Glutamatergic neuron (in vitro differentiated cells): Measurements from ENCODE around the gene GLYR1. TPM values are rescaled to one million over a fixed set of nuclear protein-coding genes. Genes with fewer than 3 reads are reported as not detected.

ENCODE experiments used
- DNase-seq: peaks from one replicate; pipeline ENCODE4 v3.0.0; 2022
- H3K27ac Mint-ChIP-seq: one replicate; pipeline ENCODE4 v1.8.0; 2020; ENCODE audit warnings: mild to moderate bottlenecking, mixed read lengths, inconsistent platforms; ENCODE audit not compliant: unreplicated experiment
- H3K27me3 Mint-ChIP-seq: one replicate; pipeline ENCODE4 v1.8.0; 2020; ENCODE audit warnings: mild to moderate bottlenecking, moderate library complexity, mixed read lengths, inconsistent platforms; ENCODE audit not compliant: unreplicated experiment
- H3K36me3 Mint-ChIP-seq: one replicate; pipeline ENCODE4 v1.8.0; 2020; ENCODE audit warnings: mild to moderate bottlenecking, mixed read lengths, inconsistent platforms; ENCODE audit not compliant: unreplicated experiment
- H3K4me1 Mint-ChIP-seq: one replicate; pipeline ENCODE4 v1.8.0; 2020; ENCODE audit warnings: mild to moderate bottlenecking, low read depth, mixed read lengths, inconsistent platforms; ENCODE audit not compliant: unreplicated experiment
- H3K4me3 Mint-ChIP-seq: one replicate; pipeline ENCODE4 v1.8.0; 2020; ENCODE audit warnings: mild to moderate bottlenecking, mixed read lengths, inconsistent platforms; ENCODE audit not compliant: unreplicated experiment
- H3K9me3 Mint-ChIP-seq: one replicate; pipeline ENCODE4 v1.8.0; 2020; ENCODE audit warnings: mild to moderate bottlenecking, moderate library complexity, mixed read lengths, inconsistent platforms; ENCODE audit not compliant: unreplicated experiment
- total RNA-seq: library from RNA; stranded (reverse); fragmentation: NEBNext Ultra II Directional; extraction: Animal tissue kit (Norgen Biotek cat#: 25700); gene quantifications from one replicate; pipeline ENCODE4 v1.2.1, GENCODE V29; 2021; ENCODE audit not compliant: unreplicated experiment
- TF ChIP-seq, protein P1 (sequence below): fragments of 200-600 bp; sonication (generic); IDR thresholded peaks from one replicate; pipeline ENCODE4 v1.5.0; 2021; ENCODE audit not compliant: partially characterized antibody, unreplicated experiment

GLYR1 gene
- total RNA-seq, 1 donor from 2014 or later, result 133 TPM

GRCh38 chr16:4814542-4815173 lies 32.4 kb downstream of the GLYR1 start:
- Mint-ChIP-seq H3K36me3 (no peaks in the 10 kb centered on the region), H3K4me1 (no peaks in the 10 kb centered on the region), H3K9me3 (peaks cover 4% of the 10 kb centered on the region), H3K27me3 (peaks cover 3% of the 10 kb centered on the region), H3K27ac (no peak overlapping the region), H3K4me3 (no peak overlapping the region)
- TF ChIP-seq, protein P1, sequence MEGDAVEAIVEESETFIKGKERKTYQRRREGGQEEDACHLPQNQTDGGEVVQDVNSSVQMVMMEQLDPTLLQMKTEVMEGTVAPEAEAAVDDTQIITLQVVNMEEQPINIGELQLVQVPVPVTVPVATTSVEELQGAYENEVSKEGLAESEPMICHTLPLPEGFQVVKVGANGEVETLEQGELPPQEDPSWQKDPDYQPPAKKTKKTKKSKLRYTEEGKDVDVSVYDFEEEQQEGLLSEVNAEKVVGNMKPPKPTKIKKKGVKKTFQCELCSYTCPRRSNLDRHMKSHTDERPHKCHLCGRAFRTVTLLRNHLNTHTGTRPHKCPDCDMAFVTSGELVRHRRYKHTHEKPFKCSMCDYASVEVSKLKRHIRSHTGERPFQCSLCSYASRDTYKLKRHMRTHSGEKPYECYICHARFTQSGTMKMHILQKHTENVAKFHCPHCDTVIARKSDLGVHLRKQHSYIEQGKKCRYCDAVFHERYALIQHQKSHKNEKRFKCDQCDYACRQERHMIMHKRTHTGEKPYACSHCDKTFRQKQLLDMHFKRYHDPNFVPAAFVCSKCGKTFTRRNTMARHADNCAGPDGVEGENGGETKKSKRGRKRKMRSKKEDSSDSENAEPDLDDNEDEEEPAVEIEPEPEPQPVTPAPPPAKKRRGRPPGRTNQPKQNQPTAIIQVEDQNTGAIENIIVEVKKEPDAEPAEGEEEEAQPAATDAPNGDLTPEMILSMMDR, result no peak
- no peak for DNase-seq

GRCh38 chr16:4814046-4814445 lies 33.0 kb downstream of the GLYR1 start:
- TF ChIP-seq, protein P1, result no peak
- peaks cover 4% of the 10 kb centered on the region for H3K9me3 Mint-ChIP-seq
- no peak overlapping the region for H3K27ac Mint-ChIP-seq
- no peak overlapping the region for H3K4me3 Mint-ChIP-seq
- DNase-seq, result no peak
- no peaks in the 10 kb centered on the region for H3K36me3 Mint-ChIP-seq
- peaks cover 3% of the 10 kb centered on the region for H3K27me3 Mint-ChIP-seq
- no peaks in the 10 kb centered on the region for H3K4me1 Mint-ChIP-seq

GRCh38 chr16:4813251-4814003 lies 33.7 kb downstream of the GLYR1 start:
- no peak for DNase-seq
- no peak overlapping the region for H3K27ac Mint-ChIP-seq
- peaks cover 4% of the 10 kb centered on the region for H3K9me3 Mint-ChIP-seq
- no peaks in the 10 kb centered on the region for H3K36me3 Mint-ChIP-seq
- H3K4me3 Mint-ChIP-seq, result no peak overlapping the region
- H3K27me3 Mint-ChIP-seq, result no peaks in the 10 kb centered on the region
- TF ChIP-seq, protein P1, result no peak
- no peaks in the 10 kb centered on the region for H3K4me1 Mint-ChIP-seq

GRCh38 chr16:4811773-4812172 lies 35.3 kb downstream of the GLYR1 start:
- Mint-ChIP-seq H3K4me3 (no peak overlapping the region), H3K36me3 (no peaks in the 10 kb centered on the region), H3K9me3 (peaks cover 6% of the 10 kb centered on the region)

More at GRCh38 chr16:4811773-4812172, 35.3 kb downstream of the GLYR1 start:
- DNase-seq, result no peak
- no peaks in the 10 kb centered on the region for H3K4me1 Mint-ChIP-seq
- peaks cover 3% of the 10 kb centered on the region for H3K27me3 Mint-ChIP-seq
- H3K27ac Mint-ChIP-seq, result no peak overlapping the region
- TF ChIP-seq, protein P1, result no peak
